Measurements from ENCODE around the gene FOSB. TPM values are rescaled to one million over a fixed set of nuclear protein-coding genes. Genes with fewer than 3 reads are reported as not detected.

FOSB gene
- total RNA-seq, 2 donors from 2014 or later: 17.8 to 19.7 TPM

DNA sequence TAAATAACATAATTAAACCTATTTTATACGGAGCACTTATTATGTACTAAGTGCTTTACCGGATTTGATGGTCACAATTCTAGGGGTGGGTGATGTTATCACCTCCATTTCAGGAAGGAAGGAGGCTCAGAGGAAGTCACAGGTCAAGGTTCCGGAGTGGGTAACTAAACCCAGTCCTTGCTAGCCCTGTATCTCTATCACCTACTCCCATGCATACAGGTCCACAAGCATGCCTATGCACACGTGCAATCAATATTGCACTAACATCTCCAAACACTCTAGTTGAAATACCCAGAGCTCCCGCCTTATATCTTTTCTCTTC, 17.8 kb upstream of the FOSB start:
- H3K27me3 ChIP-seq: no peaks in the 10 kb centered on the region
- TF ChIP-seq, protein P1, sequence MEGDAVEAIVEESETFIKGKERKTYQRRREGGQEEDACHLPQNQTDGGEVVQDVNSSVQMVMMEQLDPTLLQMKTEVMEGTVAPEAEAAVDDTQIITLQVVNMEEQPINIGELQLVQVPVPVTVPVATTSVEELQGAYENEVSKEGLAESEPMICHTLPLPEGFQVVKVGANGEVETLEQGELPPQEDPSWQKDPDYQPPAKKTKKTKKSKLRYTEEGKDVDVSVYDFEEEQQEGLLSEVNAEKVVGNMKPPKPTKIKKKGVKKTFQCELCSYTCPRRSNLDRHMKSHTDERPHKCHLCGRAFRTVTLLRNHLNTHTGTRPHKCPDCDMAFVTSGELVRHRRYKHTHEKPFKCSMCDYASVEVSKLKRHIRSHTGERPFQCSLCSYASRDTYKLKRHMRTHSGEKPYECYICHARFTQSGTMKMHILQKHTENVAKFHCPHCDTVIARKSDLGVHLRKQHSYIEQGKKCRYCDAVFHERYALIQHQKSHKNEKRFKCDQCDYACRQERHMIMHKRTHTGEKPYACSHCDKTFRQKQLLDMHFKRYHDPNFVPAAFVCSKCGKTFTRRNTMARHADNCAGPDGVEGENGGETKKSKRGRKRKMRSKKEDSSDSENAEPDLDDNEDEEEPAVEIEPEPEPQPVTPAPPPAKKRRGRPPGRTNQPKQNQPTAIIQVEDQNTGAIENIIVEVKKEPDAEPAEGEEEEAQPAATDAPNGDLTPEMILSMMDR (IDR thresholded peaks at IDR 0.05): no peak
- H3K27ac ChIP-seq: peak overlapping the region; percentile 83 to 86
- peak overlapping the region; percentile 57 to 72 for H3K4me3 ChIP-seq
- H3K4me1 ChIP-seq: peaks cover 4 to 33% of the 10 kb centered on the region in 2 donors
- no peak for DNase-seq (ENCODE audit: low spot score)
- H3K9me3 ChIP-seq: no peaks in the 10 kb centered on the region
- no peaks in the 10 kb centered on the region for H3K36me3 ChIP-seq

DNA sequence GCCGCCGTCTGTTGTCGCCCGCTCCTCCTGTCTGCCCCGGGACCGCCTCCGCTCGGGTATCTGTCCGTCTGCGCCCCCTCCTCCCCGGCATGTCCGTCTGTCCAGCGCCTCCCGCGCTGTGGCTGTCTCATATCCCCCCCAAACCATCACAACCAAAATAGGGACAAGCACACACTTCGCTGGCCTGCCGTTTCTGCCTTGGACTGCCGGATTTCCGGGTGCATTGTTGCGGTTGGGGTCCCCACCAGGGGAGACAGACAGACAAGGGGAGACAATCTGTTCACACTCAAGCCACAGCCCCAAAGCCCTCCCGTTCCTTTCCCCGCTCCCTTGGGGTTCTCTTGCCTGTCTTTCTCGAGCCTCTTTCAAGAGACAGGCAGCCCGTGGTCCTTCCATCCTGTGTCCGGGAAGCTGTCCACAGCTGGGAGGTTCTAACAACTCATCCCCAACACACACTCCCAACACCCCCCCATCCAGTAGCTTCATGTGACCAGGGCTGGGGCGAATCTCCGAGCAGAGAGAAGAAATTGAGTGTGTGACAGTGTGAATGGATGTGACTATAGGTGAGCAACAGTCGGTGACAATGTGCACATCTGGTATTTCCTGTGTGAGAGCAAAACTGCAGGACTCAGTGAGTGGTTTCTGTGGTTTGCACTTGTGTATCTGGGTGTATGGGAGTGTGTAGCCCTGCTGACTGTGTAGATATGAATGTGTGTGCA, 16.5 kb upstream of the FOSB start:
- Histone ChIP-seq H3K36me3 (no peaks in the 10 kb centered on the region), H3K4me1 (peaks cover 4 to 42% of the 10 kb centered on the region in 2 donors), H3K27ac (peak overlapping the region; percentile 83 to 86), H3K27me3 (no peaks in the 10 kb centered on the region), H3K9me3 (no peaks in the 10 kb centered on the region), H3K4me3 (peak overlapping the region; percentile 57 to 72)
- TF ChIP-seq, protein P1 (IDR thresholded peaks at IDR 0.05): no peak
- DNase-seq (ENCODE audit: low spot score): no peak

DNA sequence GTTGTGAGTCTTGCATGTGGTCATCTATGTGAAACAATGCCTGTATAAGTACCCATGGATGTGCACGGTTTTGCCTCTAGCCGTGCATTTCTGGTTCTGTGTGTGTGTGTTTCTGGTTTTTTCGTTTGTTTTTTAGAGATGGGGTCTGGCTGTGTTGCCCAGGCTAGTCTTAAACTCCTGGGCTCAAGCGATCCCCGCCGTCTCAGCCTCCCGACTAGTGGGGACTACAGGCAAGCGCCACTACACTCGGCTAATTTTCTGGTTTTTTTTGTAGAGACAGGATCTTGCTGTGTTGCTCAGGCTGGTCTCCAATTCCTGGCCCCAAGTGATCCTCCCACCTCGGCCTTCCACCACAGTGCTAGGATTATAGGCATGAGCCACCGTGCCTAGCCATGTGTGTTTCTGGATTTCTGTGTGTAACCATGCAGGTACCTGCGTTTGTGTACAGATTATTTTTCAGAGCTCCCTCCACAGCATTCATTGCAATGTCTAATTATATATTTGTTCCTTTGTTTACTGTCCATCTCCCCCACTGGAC, 15.9 kb upstream of the FOSB start:
- no peaks in the 10 kb centered on the region for H3K9me3 ChIP-seq
- TF ChIP-seq, protein P1 (IDR thresholded peaks at IDR 0.05): no peak
- no peak overlapping the region for H3K4me3 ChIP-seq
- no peak for DNase-seq (ENCODE audit: low spot score)
- H3K27ac ChIP-seq: no peak overlapping the region
- H3K4me1 ChIP-seq: peaks cover 4 to 44% of the 10 kb centered on the region in 2 donors
- H3K27me3 ChIP-seq: no peaks in the 10 kb centered on the region
- H3K36me3 ChIP-seq: no peaks in the 10 kb centered on the region

DNA sequence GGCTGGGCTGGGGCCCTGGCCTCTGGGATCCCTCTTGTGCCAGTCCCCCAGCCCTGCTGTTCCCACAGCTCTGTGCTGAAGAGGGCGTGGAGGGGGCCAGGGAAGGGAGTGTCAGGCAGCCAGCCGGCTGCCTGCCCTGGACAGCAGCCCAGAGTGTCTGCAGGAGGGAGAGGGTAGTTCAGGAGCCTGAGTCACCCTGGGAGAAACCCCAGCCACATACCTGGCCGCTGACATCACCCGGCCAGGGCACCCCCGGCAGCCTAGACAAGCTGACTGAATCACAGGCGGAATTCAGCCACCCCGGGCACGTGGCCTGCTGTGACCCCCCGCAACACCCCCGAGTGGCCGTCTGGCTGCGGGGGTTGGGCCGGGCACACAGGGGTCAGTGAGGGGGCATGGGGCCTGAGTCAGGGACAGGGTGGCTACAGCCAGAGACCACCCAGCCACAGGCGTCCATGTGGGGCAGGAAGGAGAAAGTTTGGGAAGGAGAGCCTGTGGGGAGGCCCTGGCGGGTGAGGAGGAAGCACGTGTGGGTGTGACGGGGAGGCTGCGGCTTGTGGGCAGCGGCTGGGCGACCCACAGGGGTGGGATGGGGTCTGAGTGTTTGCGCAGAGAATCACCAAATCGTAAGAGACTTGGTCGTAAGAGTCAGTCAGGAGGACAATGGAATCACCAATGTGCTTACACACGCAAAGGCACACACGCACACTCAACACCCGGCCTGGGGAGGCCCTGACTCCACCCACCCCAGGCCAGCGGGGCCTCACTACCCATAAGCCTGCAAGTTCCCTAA, 11.9 kb upstream of the FOSB start:
- TF ChIP-seq, protein P1 (IDR thresholded peaks at IDR 0.05): no peak

DNA sequence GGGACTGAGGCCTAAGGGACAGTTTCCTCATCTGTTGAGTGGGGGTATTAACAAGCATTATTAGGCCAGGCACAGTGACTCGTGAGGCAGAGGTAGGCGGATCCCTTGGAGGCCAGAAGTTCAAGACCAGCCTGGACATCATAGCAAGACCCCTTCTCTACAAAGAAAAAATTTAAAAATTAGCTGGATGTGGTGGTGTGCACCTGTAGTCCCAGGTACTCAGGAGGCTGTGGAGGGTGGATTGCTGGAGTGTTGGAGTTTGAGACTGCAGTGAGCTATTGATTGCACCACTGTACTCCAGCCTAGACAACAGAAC, 11.3 kb upstream of the FOSB start:
- Histone ChIP-seq H3K9me3 (no peaks in the 10 kb centered on the region), H3K36me3 (no peaks in the 10 kb centered on the region), H3K27me3 (no peaks in the 10 kb centered on the region), H3K27ac (peak overlapping the region; percentile 86 to 88), H3K4me3 (no peak overlapping the region), H3K4me1 (peaks cover 0 to 23% of the 10 kb centered on the region in 2 donors)
- no peak for DNase-seq (ENCODE audit: low spot score)
- TF ChIP-seq, protein P1 (IDR thresholded peaks at IDR 0.05): no peak

More for the DNA sequence above, 11.9 kb upstream of the FOSB start:
- Histone ChIP-seq H3K4me3 (peak overlapping the region in 1 of 2 donors; percentile 30), H3K27me3 (no peaks in the 10 kb centered on the region), H3K27ac (peak overlapping the region; percentile 86 to 88), H3K9me3 (no peaks in the 10 kb centered on the region), H3K4me1 (peaks cover 0 to 28% of the 10 kb centered on the region in 2 donors), H3K36me3 (no peaks in the 10 kb centered on the region)
- peak; percentile 98 for DNase-seq (ENCODE audit: low spot score)

Data from right atrium auricular region (tissue), 2 donors.